ENCODE measurements around the gene PADI1. TPM values are rescaled to one million over a fixed set of nuclear protein-coding genes. Genes with fewer than 3 reads are reported as not detected.

Gene PADI1
- polyA plus RNA-seq, 1 donor from 2014 or later = not detected

GRCh38 chr1:17287130-17287776 lies 82.3 kb downstream of the PADI1 start:
- peaks cover 0 to under 1% (median 0%) of the 10 kb centered on the region in 3 donors for H3K4me1 Mint-ChIP-seq
- no peaks in the 10 kb centered on the region for H3K9me3 Mint-ChIP-seq
- no peak overlapping the region for H3K27ac Mint-ChIP-seq
- H3K27me3 Mint-ChIP-seq = peaks cover 14% of the 10 kb centered on the region
- H3K36me3 Mint-ChIP-seq = no peaks in the 10 kb centered on the region
- H3K4me3 Mint-ChIP-seq = no peak overlapping the region

- peaks cover 14% of the 10 kb centered on the region for H3K27me3 Mint-ChIP-seq
- no peaks in the 10 kb centered on the region for H3K9me3 Mint-ChIP-seq
- H3K36me3 Mint-ChIP-seq = no peaks in the 10 kb centered on the region
- H3K27ac Mint-ChIP-seq = no peak overlapping the region
- H3K4me3 Mint-ChIP-seq = no peak overlapping the region
- H3K4me1 Mint-ChIP-seq = no peaks in the 10 kb centered on the region
These were observed 84.8 kb downstream of the PADI1 start for GRCh38 chr1:17289721-17290120.

DNA sequence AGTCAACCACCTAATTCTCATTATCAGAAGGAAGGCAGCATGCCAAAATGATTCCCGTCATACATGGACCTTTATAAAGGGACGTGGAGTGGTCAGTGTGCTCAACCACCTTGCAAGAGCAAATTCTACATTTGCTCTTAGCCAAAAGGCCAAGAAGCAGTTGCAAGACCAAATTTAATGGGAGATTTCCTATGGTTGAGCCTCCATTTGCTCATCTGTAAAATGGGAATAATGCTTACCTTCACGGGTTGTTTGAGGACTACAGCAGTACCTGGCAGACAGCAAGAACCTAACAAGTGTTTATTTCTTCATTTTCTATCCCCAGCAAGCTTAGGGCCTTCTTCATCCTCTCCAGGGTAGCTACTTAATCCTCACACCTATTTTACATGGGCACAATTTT lies 85.6 kb downstream of the PADI1 start:
- H3K4me3 Mint-ChIP-seq = no peak overlapping the region
- H3K36me3 Mint-ChIP-seq = no peaks in the 10 kb centered on the region
- no peaks in the 10 kb centered on the region for H3K9me3 Mint-ChIP-seq
- peaks cover 8% of the 10 kb centered on the region for H3K27me3 Mint-ChIP-seq
- no peak overlapping the region for H3K27ac Mint-ChIP-seq
- H3K4me1 Mint-ChIP-seq = no peaks in the 10 kb centered on the region

DNA sequence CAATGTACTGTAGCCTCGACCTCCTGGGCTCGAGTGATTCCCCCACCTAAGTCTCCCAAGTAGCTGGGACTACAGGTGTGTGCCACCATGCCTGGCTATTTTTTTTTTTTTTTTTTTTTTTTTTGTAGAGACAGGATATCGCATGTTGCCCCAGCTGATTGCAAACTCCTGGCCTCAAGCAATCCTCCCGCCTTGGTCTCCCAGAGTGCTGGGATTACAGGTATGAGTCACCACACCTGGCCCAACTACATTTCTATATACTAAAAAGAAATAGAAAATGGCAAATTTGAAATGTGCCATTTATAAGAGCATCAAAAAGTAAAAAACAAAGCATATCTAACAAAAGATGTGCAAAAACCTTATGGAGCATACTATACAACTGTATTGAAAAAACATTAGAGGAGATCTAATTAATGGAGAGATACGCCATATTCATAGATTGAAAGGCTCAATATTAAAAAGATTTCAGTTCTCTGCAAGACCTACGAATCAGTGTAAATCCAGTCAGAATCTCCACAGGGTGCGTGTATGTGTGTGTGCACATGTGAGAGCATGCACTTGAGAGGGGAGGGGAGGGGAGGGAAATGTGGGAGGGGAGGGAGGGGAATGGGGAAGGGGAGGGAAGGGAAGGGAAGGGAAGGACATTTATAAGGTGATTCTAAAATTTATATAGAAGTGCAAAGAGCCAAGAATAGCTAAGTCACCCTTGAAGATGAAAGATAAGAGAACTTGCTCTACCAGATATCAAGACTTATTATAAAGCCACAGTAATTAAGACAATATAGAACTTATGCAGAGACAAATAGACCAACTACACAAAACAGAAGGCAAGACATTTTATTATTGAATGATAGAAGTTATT lies 87.6 kb downstream of the PADI1 start:
- no peak overlapping the region for H3K4me3 Mint-ChIP-seq
- H3K27me3 Mint-ChIP-seq = peaks cover 9% of the 10 kb centered on the region
- H3K9me3 Mint-ChIP-seq = no peaks in the 10 kb centered on the region

DNA sequence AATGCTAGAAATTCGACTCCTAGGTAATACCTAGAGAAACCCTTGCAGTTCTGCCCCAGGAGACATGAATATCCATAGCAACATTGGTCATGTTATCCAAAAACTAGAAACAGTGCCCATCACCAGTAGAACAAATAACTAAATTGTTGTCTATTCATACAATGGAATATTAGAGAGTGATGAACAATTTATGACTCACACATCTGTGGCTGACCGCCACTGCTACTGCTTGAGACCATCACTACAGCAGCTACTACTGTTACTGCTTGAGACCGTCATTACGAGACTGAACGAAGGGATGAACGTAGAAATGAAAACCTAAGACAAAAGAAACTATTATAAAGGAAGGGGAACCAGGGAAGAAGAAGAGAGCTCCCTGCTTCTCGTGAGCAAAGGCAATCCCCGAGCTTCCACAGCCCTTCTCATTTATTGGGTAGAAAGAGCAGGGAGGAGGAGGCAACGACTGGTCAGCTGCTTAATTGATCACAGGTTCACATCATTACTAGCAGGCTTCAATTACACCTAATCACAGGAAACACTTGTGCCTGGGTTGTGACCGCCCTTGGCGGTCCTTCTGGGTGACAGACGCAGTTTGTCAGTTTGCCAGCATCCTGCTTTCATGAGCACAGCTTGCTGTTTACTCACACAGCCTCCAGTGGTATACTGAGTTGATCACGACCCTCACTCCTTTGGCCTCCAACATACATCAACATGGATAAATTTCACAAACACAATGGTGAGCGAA lies 88.9 kb downstream of the PADI1 start:
- Mint-ChIP-seq H3K4me1 (no peaks in the 10 kb centered on the region), H3K27me3 (peaks cover 7% of the 10 kb centered on the region), H3K36me3 (no peaks in the 10 kb centered on the region), H3K4me3 (no peak overlapping the region), H3K9me3 (peaks cover 0 to 3% (median 0%) of the 10 kb centered on the region in 3 donors), H3K27ac (no peak overlapping the region)

More for the DNA sequence above, 87.6 kb downstream of the PADI1 start:
- Mint-ChIP-seq H3K27ac (no peak overlapping the region), H3K36me3 (no peaks in the 10 kb centered on the region), H3K4me1 (no peaks in the 10 kb centered on the region)

- no peak overlapping the region for H3K27ac Mint-ChIP-seq
- no peaks in the 10 kb centered on the region for H3K4me1 Mint-ChIP-seq
- peaks cover 0 to 4% (median 3%) of the 10 kb centered on the region in 3 donors for H3K9me3 Mint-ChIP-seq
- H3K4me3 Mint-ChIP-seq = no peak overlapping the region
- no peaks in the 10 kb centered on the region for H3K36me3 Mint-ChIP-seq
- H3K27me3 Mint-ChIP-seq = peaks cover 11% of the 10 kb centered on the region
These were observed 90.4 kb downstream of the PADI1 start for GRCh38 chr1:17295292-17295691.

Other genes with a start within 250 kb of the PADI1 start
- gene MFAP2, start 224.5 kb upstream of the PADI1 start, polyA plus RNA-seq = 0.43 TPM
- gene ATP13A2, start 193.2 kb upstream of the PADI1 start, polyA plus RNA-seq = 28.3 TPM
- 137 TPM for gene SDHB, start 151.1 kb upstream of the PADI1 start, polyA plus RNA-seq
- gene PADI2, start 85.7 kb upstream of the PADI1 start, polyA plus RNA-seq = 0.10 TPM
- not detected for gene PADI3, start 44.0 kb downstream of the PADI1 start, polyA plus RNA-seq
- 0.73 TPM for gene PADI4, start 103.1 kb downstream of the PADI1 start, polyA plus RNA-seq
- not detected for gene PADI6, start 167.1 kb downstream of the PADI1 start, polyA plus RNA-seq
- 16.3 TPM for gene RCC2, start 234.5 kb downstream of the PADI1 start, polyA plus RNA-seq

Measured in IgD-negative memory B cell (primary cell).